Measurements from ENCODE around the gene SETD7.

The SETD7 gene

GRCh38 chr4:139547979-139548378, 8.0 kb downstream of the SETD7 start:
- peak; percentile 81 for FAIRE-seq

- FAIRE-seq: no peak
Measured at GRCh38 chr4:139540632-139541031, 15.4 kb downstream of the SETD7 start.

GRCh38 chr4:139540161-139540560, 15.9 kb downstream of the SETD7 start:
- FAIRE-seq: no peak

- no peak for FAIRE-seq
Measured at GRCh38 chr4:139537292-139537691, 18.7 kb downstream of the SETD7 start.

- no peak for FAIRE-seq
Measured at GRCh38 chr4:139535871-139536234, 20.2 kb downstream of the SETD7 start.

- FAIRE-seq: no peak
Measured at GRCh38 chr4:139535228-139535870, 20.7 kb downstream of the SETD7 start.

- no peak for FAIRE-seq
Measured at GRCh38 chr4:139534287-139534950, 21.6 kb downstream of the SETD7 start.

GRCh38 chr4:139533511-139533910, 22.5 kb downstream of the SETD7 start:
- no peak for FAIRE-seq

- no peak for FAIRE-seq
Measured at GRCh38 chr4:139532947-139533346, 23.1 kb downstream of the SETD7 start.

GRCh38 chr4:139530833-139531427, 25.1 kb downstream of the SETD7 start:
- FAIRE-seq: no peak

- FAIRE-seq: peak; percentile 35
Measured at GRCh38 chr4:139528377-139529005, 27.5 kb downstream of the SETD7 start.

GRCh38 chr4:139526928-139527327, 29.1 kb downstream of the SETD7 start:
- FAIRE-seq: no peak

- no peak for FAIRE-seq
Measured at GRCh38 chr4:139525414-139525813, 30.6 kb downstream of the SETD7 start.

GRCh38 chr4:139524062-139524631, 31.9 kb downstream of the SETD7 start:
- FAIRE-seq: no peak

- FAIRE-seq: no peak
Measured at GRCh38 chr4:139523076-139523475, 32.9 kb downstream of the SETD7 start.

- FAIRE-seq: no peak
Measured at GRCh38 chr4:139522457-139522856, 33.6 kb downstream of the SETD7 start.

GRCh38 chr4:139521754-139522401, 34.1 kb downstream of the SETD7 start:
- no peak for FAIRE-seq

GRCh38 chr4:139515531-139515958, 40.5 kb downstream of the SETD7 start:
- no peak for FAIRE-seq

GRCh38 chr4:139514382-139515059, 41.5 kb downstream of the SETD7 start:
- no peak for FAIRE-seq

- no peak for FAIRE-seq
Measured at GRCh38 chr4:139511320-139511719, 44.7 kb downstream of the SETD7 start.

- FAIRE-seq: no peak
Measured at GRCh38 chr4:139509727-139510410, 46.1 kb downstream of the SETD7 start.

Measured in endometrium (tissue), 2 donors.